ENCODE results near the gene DAB2IP. TPM values are rescaled to one million over a fixed set of nuclear protein-coding genes. Genes with fewer than 3 reads are reported as not detected.

Gene DAB2IP
- polyA plus RNA-seq, 1 experiment = 20.4 TPM

- Histone ChIP-seq H3K9me3 (ENCODE audit: control insufficient read depth, insufficient read depth, low read length) (no peaks in the 10 kb centered on the region), H3K27ac (ENCODE audit: low read depth, low read length) (no peak overlapping the region), H3K4me3 (ENCODE audit: low read depth, low read length) (no peak overlapping the region), H3K27me3 (ENCODE audit: control insufficient read depth, insufficient read depth, low read length) (no peaks in the 10 kb centered on the region)
- POLR2A ChIA-PET = no interaction called here
- CTCF ChIA-PET = no interaction called here
- DNase-seq (ENCODE audit: low read depth, low spot score) = no peak
- no peak for TF ChIP-seq CTCF (IDR thresholded peaks at IDR 0.05; ENCODE audit: low read depth, low read length)
These were observed 66.7 kb downstream of the DAB2IP start for GRCh38 chr9:121718084-121718483.

DNA sequence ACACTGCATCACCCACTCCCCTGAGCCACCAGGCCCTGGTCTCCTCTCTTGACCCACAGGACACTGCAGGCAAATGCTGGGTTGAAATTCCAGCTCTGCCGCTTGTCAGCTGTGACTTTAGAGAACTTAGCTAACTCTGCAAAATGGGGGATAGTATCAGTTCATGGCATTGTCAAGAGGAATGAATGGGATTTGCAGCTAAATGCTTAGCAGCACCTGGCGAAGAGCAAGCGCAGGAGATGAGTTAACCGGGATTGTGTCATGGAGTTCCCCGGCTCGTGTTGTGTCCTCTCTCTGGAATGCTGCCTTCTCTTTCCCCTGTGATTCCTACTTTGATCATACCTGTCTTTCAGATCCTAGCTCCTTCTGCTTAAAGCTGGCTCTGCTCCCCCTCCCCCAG is 67.1 kb downstream of the DAB2IP start:
- Histone ChIP-seq H3K9me3 (ENCODE audit: control insufficient read depth, insufficient read depth, low read length) (no peaks in the 10 kb centered on the region), H3K27me3 (ENCODE audit: control insufficient read depth, insufficient read depth, low read length) (no peaks in the 10 kb centered on the region), H3K4me3 (ENCODE audit: low read depth, low read length) (no peak overlapping the region), H3K27ac (ENCODE audit: low read depth, low read length) (no peak overlapping the region)
- ChIA-PET POLR2A (no interaction called here), CTCF (no interaction called here)
- no peak for TF ChIP-seq CTCF (IDR thresholded peaks at IDR 0.05; ENCODE audit: low read depth, low read length)
- DNase-seq (ENCODE audit: low read depth, low spot score) = no peak

DNA sequence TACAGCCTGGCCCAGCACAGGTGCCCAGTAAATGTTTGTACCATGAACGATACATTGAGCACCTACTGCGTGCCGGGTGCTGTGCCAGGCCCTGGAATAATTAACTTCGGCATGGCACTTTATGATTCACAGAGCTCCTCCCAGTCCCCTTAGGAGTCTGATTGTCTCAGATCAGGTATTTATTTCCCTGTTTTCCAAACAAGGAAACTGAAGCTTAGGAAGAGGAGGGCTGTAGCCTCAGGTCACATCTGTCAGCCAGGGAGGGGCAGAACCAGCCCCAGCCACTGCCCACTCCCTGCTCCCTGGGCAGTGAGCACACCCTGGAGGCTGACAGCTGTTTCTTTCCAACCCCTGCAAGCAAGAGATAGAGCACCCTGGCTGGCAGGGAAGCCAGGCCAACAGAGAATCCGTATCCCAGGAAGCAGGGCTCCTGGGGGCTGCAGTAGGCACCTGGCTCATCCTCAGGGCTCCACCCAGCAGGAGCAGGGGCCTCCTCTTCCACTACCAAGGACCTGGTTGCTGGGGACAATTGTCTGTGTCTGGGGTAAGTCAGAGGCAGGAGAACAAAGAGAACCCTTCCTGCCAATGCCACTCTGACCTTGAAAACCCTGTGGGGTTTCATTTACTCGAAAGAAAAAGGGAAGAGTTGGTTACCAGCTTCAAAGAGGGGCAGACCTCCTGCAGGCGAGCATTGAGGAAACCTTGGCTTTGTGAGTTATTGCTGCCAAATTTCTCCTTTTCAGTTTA is 69.0 kb downstream of the DAB2IP start:
- H3K4me3 ChIP-seq (ENCODE audit: low read depth, low read length) = no peak overlapping the region
- CTCF ChIA-PET = interaction anchor here (1.4 kb wide), 1 partner anchor 174 kb away, joined by 7 read pairs; no protein-coding TSS in a partner anchor
- H3K27me3 ChIP-seq (ENCODE audit: control insufficient read depth, insufficient read depth, low read length) = no peaks in the 10 kb centered on the region
- no peak for DNase-seq (ENCODE audit: low read depth, low spot score)
- no peaks in the 10 kb centered on the region for H3K9me3 ChIP-seq (ENCODE audit: control insufficient read depth, insufficient read depth, low read length)
- TF ChIP-seq CTCF (IDR thresholded peaks at IDR 0.05; ENCODE audit: low read depth, low read length) = no peak
- POLR2A ChIA-PET = no interaction called here
- H3K27ac ChIP-seq (ENCODE audit: low read depth, low read length) = no peak overlapping the region

GRCh38 chr9:121721058-121721350 is 69.6 kb downstream of the DAB2IP start:
- no peak for DNase-seq (ENCODE audit: low read depth, low spot score)
- Histone ChIP-seq H3K9me3 (ENCODE audit: control insufficient read depth, insufficient read depth, low read length) (no peaks in the 10 kb centered on the region), H3K27ac (ENCODE audit: low read depth, low read length) (peak overlapping the region; percentile 57), H3K4me3 (ENCODE audit: low read depth, low read length) (no peak overlapping the region), H3K27me3 (ENCODE audit: control insufficient read depth, insufficient read depth, low read length) (no peaks in the 10 kb centered on the region)
- ChIA-PET CTCF (interaction anchor here (1.4 kb wide), 1 partner anchor 175 kb away, joined by 7 read pairs; no protein-coding TSS in a partner anchor), POLR2A (no interaction called here)
- TF ChIP-seq CTCF (IDR thresholded peaks at IDR 0.05; ENCODE audit: low read depth, low read length) = peak; percentile 26; the same call in 1 of the 2 replicates

- Histone ChIP-seq H3K27me3 (ENCODE audit: control insufficient read depth, insufficient read depth, low read length) (no peaks in the 10 kb centered on the region), H3K4me3 (ENCODE audit: low read depth, low read length) (no peak overlapping the region), H3K9me3 (ENCODE audit: control insufficient read depth, insufficient read depth, low read length) (no peaks in the 10 kb centered on the region), H3K27ac (ENCODE audit: low read depth, low read length) (peak overlapping the region; percentile 47)
- no peak for DNase-seq (ENCODE audit: low read depth, low spot score)
- ChIA-PET CTCF (interaction anchor here (0.7 kb wide), 1 partner anchor 20 kb away, joined by 3 read pairs; no protein-coding TSS in a partner anchor), POLR2A (interaction anchor here (0.7 kb wide), 1 partner anchor 29 kb away, joined by 4 read pairs; no protein-coding TSS in a partner anchor)
- no peak for TF ChIP-seq CTCF (IDR thresholded peaks at IDR 0.05; ENCODE audit: low read depth, low read length)
These were observed 70.3 kb downstream of the DAB2IP start for GRCh38 chr9:121721770-121722169.
